ENCODE results near the gene ZNF467. TPM values are rescaled to one million over a fixed set of nuclear protein-coding genes. Genes with fewer than 3 reads are reported as not detected.

ZNF467 gene
- total RNA-seq, 2 donors from 2014 or later: 9.9 to 13.2 TPM

- Histone ChIP-seq H3K27ac (no peak overlapping the region), H3K9me3 (no peaks in the 10 kb centered on the region), H3K36me3 (replicated peaks in 1 of 2; ENCODE audit: insufficient read depth in 1 of 2, low read depth in 2 of 2) (no peaks in the 10 kb centered on the region), H3K27me3 (no peaks in the 10 kb centered on the region), H3K4me3 (no peak overlapping the region), H3K4me1 (no peaks in the 10 kb centered on the region)
- DNase-seq (no peak), ATAC-seq (no peak)
- intact Hi-C loops (cut with DNase I): no loop called here
- 74 to 80% methylated on average over 3 to 14 of the region's 15 CpGs for WGBS, 2 donors
- TF ChIP-seq, protein P1, sequence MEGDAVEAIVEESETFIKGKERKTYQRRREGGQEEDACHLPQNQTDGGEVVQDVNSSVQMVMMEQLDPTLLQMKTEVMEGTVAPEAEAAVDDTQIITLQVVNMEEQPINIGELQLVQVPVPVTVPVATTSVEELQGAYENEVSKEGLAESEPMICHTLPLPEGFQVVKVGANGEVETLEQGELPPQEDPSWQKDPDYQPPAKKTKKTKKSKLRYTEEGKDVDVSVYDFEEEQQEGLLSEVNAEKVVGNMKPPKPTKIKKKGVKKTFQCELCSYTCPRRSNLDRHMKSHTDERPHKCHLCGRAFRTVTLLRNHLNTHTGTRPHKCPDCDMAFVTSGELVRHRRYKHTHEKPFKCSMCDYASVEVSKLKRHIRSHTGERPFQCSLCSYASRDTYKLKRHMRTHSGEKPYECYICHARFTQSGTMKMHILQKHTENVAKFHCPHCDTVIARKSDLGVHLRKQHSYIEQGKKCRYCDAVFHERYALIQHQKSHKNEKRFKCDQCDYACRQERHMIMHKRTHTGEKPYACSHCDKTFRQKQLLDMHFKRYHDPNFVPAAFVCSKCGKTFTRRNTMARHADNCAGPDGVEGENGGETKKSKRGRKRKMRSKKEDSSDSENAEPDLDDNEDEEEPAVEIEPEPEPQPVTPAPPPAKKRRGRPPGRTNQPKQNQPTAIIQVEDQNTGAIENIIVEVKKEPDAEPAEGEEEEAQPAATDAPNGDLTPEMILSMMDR (IDR thresholded peaks at IDR 0.05): no peak
- no peak for TF ChIP-seq POLR2A (IDR thresholded peaks at IDR 0.05)
Measured at GRCh38 chr7:149814494-149814893, 41.1 kb upstream of the ZNF467 start.

- Histone ChIP-seq H3K27ac (no peak overlapping the region), H3K4me3 (no peak overlapping the region), H3K4me1 (no peaks in the 10 kb centered on the region), H3K9me3 (no peaks in the 10 kb centered on the region), H3K36me3 (replicated peaks in 1 of 2; ENCODE audit: insufficient read depth in 1 of 2, low read depth in 2 of 2) (no peaks in the 10 kb centered on the region), H3K27me3 (no peaks in the 10 kb centered on the region)
- WGBS, 2 donors: 72 to 84% methylated on average over 14 to 16 of the region's 28 CpGs
- intact Hi-C loops (cut with DNase I): no loop called here
- ATAC-seq: no peak
- DNase-seq: no peak
- TF ChIP-seq POLR2A (IDR thresholded peaks at IDR 0.05): no peak
Measured at GRCh38 chr7:149813254-149814035, 40.1 kb upstream of the ZNF467 start.

DNA sequence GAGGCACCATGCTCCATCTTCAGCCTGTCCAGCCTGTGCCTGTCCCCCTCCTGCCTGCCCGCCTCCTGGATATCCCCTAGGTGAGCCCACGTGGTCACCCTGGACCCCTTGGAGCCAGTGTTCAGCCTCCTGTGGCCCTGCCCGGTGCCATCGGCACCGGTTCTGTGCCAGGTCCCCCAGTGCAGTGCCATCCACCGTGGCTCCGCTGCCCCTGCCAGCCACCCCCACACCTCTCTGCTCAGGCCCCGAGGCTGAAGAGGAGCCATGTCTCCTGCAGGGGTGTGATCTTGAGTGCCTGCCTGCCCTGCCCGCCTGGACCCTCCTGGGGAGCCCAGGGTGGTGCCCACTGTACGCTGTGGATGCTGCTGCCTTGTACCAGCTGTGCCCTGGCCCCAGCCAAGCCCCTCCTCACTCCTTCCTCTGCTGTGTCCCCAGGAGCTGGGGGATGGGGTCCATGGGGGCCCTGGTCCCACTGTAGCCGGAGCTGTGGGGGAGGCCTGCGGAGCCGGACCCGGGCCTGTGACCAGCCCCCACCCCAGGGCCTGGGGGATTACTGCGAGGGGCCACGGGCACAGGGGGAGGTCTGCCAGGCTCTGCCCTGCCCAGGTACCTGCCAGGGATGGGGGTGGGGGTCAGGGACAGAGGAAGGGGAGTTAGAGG is 38.6 kb upstream of the ZNF467 start:
- intact Hi-C loops (cut with DNase I): no loop called here
- no peaks in the 10 kb centered on the region for H3K9me3 ChIP-seq
- WGBS, 2 donors: 77 to 86% methylated on average over 11 to 14 of the region's 16 CpGs

GRCh38 chr7:149811221-149811620 is 37.8 kb upstream of the ZNF467 start:
- 30 to 48% methylated on average over 1 to 3 of the region's 3 CpGs for WGBS, 2 donors
- Histone ChIP-seq H3K36me3 (replicated peaks in 1 of 2; ENCODE audit: insufficient read depth in 1 of 2, low read depth in 2 of 2) (no peaks in the 10 kb centered on the region), H3K4me1 (no peaks in the 10 kb centered on the region), H3K27ac (no peak overlapping the region), H3K9me3 (no peaks in the 10 kb centered on the region), H3K27me3 (no peaks in the 10 kb centered on the region), H3K4me3 (no peak overlapping the region)
- no peak for DNase-seq
- ATAC-seq: no peak
- intact Hi-C loops (cut with DNase I): no loop called here
- TF ChIP-seq, protein P1 (IDR thresholded peaks at IDR 0.05): no peak
- no peak for TF ChIP-seq POLR2A (IDR thresholded peaks at IDR 0.05)

More for the DNA sequence above, 38.6 kb upstream of the ZNF467 start:
- H3K27me3 ChIP-seq: no peaks in the 10 kb centered on the region
- H3K4me1 ChIP-seq: no peaks in the 10 kb centered on the region
- no peak for ATAC-seq
- no peak for DNase-seq
- no peaks in the 10 kb centered on the region for H3K36me3 ChIP-seq (replicated peaks in 1 of 2; ENCODE audit: insufficient read depth in 1 of 2, low read depth in 2 of 2)
- no peak overlapping the region for H3K27ac ChIP-seq
- TF ChIP-seq, protein P1 (IDR thresholded peaks at IDR 0.05): no peak
- no peak for TF ChIP-seq POLR2A (IDR thresholded peaks at IDR 0.05)
- H3K4me3 ChIP-seq: no peak overlapping the region

DNA sequence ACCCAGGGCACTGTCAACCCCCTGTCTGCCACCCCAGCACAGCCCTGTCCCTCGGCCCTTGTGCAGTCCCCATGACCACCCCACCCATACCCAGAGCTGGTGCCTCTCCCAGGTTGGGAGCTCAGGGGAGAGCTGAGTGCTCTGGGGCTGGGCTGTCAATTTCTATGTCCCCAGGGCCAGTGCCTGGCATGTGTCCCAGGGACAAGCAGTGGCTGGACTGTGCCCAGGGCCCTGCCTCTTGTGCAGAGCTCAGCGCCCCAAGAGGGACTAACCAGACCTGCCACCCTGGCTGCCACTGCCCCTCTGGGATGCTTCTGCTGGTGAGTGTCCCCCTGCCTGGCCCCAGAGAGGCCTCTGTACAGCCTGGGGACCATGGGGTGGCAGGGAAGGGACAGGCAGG is 35.8 kb upstream of the ZNF467 start:
- no peaks in the 10 kb centered on the region for H3K27me3 ChIP-seq
- intact Hi-C loops (cut with DNase I): no loop called here
- no peak overlapping the region for H3K4me3 ChIP-seq
- no peaks in the 10 kb centered on the region for H3K9me3 ChIP-seq
- DNase-seq (peak; percentile 49 to 72 (median 57)), ATAC-seq (peak; percentile 58)
- 34% methylated on average over 2 of the region's 2 CpGs; no CpG with 5 or more reads in 1 of the 2 donors for WGBS, 2 donors
- no peak overlapping the region for H3K27ac ChIP-seq
- no peaks in the 10 kb centered on the region for H3K36me3 ChIP-seq (replicated peaks in 1 of 2; ENCODE audit: insufficient read depth in 1 of 2, low read depth in 2 of 2)
- H3K4me1 ChIP-seq: no peaks in the 10 kb centered on the region
- TF ChIP-seq POLR2A (IDR thresholded peaks at IDR 0.05): no peak
- TF ChIP-seq, protein P1 (IDR thresholded peaks at IDR 0.05): peak in 1 of 7 experiments; percentile 12

Measured in body of pancreas (tissue), 4 donors.